HepG2 (cell line): ENCODE results near the gene TRPV4. TPM values are rescaled to one million over a fixed set of nuclear protein-coding genes. Genes with fewer than 3 reads are reported as not detected.

Source experiments
- CBX1 ChIP-seq: IDR thresholded peaks from one replicate; pipeline ENCODE4 v1.6.1; 2016; ENCODE audit warnings: antibody characterized with exemption, low read depth
- FOXA1 ChIP-seq, 2 experiments: fragments of 450-650 bp in 1 of 2; sonication (generic) in 1 of 2; formaldehyde crosslinking in 1 of 2; IDR thresholded peaks; 2 replicates each; pipeline versions ENCODE4 v1.4.0 to v1.6.1; 2016 to 2020; ENCODE audit warnings: missing genetic modification reagents in 1 of 2
- HNF4A ChIP-seq: sonication (generic); formaldehyde crosslinking; IDR thresholded peaks from 2 replicates; pipeline ENCODE4 v1.4.0; 2020; ENCODE audit warnings: missing genetic modification reagents
- MAFK ChIP-seq, 2 experiments: IDR thresholded peaks in 1 of 2; conservative IDR thresholded peaks in 1 of 2; 2 replicates each; pipeline ENCODE4 v1.6.1; 2011; ENCODE audit warnings: improper control_type of control experiment in 2 of 2, low read length in 2 of 2
- NKX3-1 ChIP-seq: sonication (generic); formaldehyde crosslinking; IDR thresholded peaks from 2 replicates; pipeline ENCODE4 v1.5.0; 2020; ENCODE audit warnings: missing genetic modification reagents
- NR2F2 ChIP-seq: IDR thresholded peaks from 2 replicates; pipeline ENCODE4 v1.6.1; 2012; ENCODE audit warnings: low read depth, inconsistent platforms, borderline replicate concordance
- RARA ChIP-seq: IDR thresholded peaks from 2 replicates; pipeline ENCODE4 v1.6.1; 2016; ENCODE audit warnings: missing genetic modification reagents, missing compliant biosample characterization
- RERE ChIP-seq: IDR thresholded peaks from 2 replicates; pipeline ENCODE4 v1.6.1; 2016; ENCODE audit warnings: low read depth, missing genetic modification reagents, missing compliant biosample characterization
- SOX13 ChIP-seq, 3 experiments: fragments of 450-650 bp in 1 of 3; sonication (generic) in 1 of 3; formaldehyde crosslinking in 1 of 3; IDR thresholded peaks in 2 of 3; conservative IDR thresholded peaks in 1 of 3; 2 replicates each; pipeline versions ENCODE4 v1.5.0 to v1.6.1; 2016 to 2020; ENCODE audit warnings: antibody characterized with exemption in 1 of 3, mild to moderate bottlenecking in 1 of 3, missing compliant biosample characterization in 1 of 3, missing genetic modification reagents in 1 of 3, moderate library complexity in 1 of 3
- SOX5 ChIP-seq: IDR thresholded peaks from 2 replicates; pipeline ENCODE4 v1.6.1; 2016; ENCODE audit warnings: borderline replicate concordance
- ZBTB4 ChIP-seq: sonication (generic); formaldehyde crosslinking; IDR thresholded peaks from 2 replicates; pipeline ENCODE4 v1.4.0; 2020; ENCODE audit warnings: missing genetic modification reagents, mild to moderate bottlenecking, borderline replicate concordance
- ZNF687 ChIP-seq: sonication (generic); formaldehyde crosslinking; IDR thresholded peaks from 2 replicates; pipeline ENCODE4 v1.5.1; 2020; ENCODE audit warnings: mild to moderate bottlenecking, missing genetic modification reagents, moderate library complexity
- ZNF749 ChIP-seq: sonication (generic); formaldehyde crosslinking; IDR thresholded peaks from 2 replicates; pipeline ENCODE4 v1.8.0; 2022; ENCODE audit warnings: mild to moderate bottlenecking, missing genetic modification reagents, moderate library complexity, borderline replicate concordance
- polyA plus RNA-seq, 8 experiments: library from polyadenylated mRNA; depleted of rRNA in 3 of 8; stranded (reverse) in 7 of 8; unstranded in 1 of 8; fragments of >200 nt; fragmentation: Illumina TruSeq in 4 of 8; extraction: Trizol in 4 of 8; gene quantifications; 2 replicates each; pipeline versions ENCODE4 v1.2.1 to v1.2.3, GENCODE V29; 2011 to 2016; ENCODE audit warnings: low read depth in 4 of 8, missing spikeins in 1 of 8, mixed read lengths in 1 of 8; ENCODE audit not compliant: insufficient read depth in 1 of 8
- total RNA-seq, 5 experiments: library from RNA; depleted of rRNA; stranded (reverse); fragments of >200 nt; fragmentation: Illumina TruSeq; extraction: Trizol; gene quantifications; 2 replicates each; pipeline ENCODE4 v1.2.3, GENCODE V29; 2016; ENCODE audit warnings: low read depth in 1 of 5

Gene TRPV4
- total and polyA plus RNA-seq, 2 of the 13 experiments (the other 11 are each of a cell fraction or from before 2014, with no cell fraction given): 0.66 to 4.7 TPM

- peak; percentile 73 for TF ChIP-seq ZNF687 (CRISPR knock-in tag)
- peak; percentile 66 for TF ChIP-seq HNF4A (CRISPR knock-in tag)
- 0 out of 2 replicates have a peak, but pooled peaks have one; percentile 29 for TF ChIP-seq SOX5 (CRISPR knock-in tag)
- no peak for TF ChIP-seq CBX1
- no peak for TF ChIP-seq RERE (CRISPR knock-in tag)
- TF ChIP-seq NR2F2: 0 out of 2 replicates have a peak, but pooled peaks have one; percentile 20
- TF ChIP-seq RARA (CRISPR knock-in tag): peak; percentile 99
- no peak for TF ChIP-seq NKX3-1
- TF ChIP-seq FOXA1 (IDR thresholded peaks at IDR 0.05): no peak
- peak; percentile 80 for TF ChIP-seq FOXA1 (CRISPR knock-in tag; IDR thresholded peaks at IDR 0.05)
- no peak for TF ChIP-seq SOX13 (IDR thresholded peaks at IDR 0.05)
- TF ChIP-seq SOX13 (CRISPR knock-in tag; conservative IDR thresholded peaks at IDR 0.05 in 1 of 2, IDR thresholded peaks at IDR 0.05 in 1 of 2): peak in 1 of 2 experiments; percentile 29; a peak in 1 of 4 replicates
- 0 out of 2 replicates have a peak, but pooled peaks have one; percentile 45 for TF ChIP-seq ZBTB4 (CRISPR knock-in tag)
- no peak for TF ChIP-seq ZNF749
- no peak for TF ChIP-seq MAFK (conservative IDR thresholded peaks at IDR 0.05 in 1 of 2, IDR thresholded peaks at IDR 0.05 in 1 of 2; ENCODE audit: low read length in 2 of 2)
These were observed 72.9 kb downstream of the TRPV4 start (continued) for GRCh38 chr12:109760031-109760929.
